MM.1S (cell line): ENCODE results near the gene SEMG1.

Experiments
- DNase-seq: peaks from one replicate; pipeline ENCODE4 v3.0.0-alpha.2; 2015
- H2AFZ ChIP-seq: fragments of 300-600 bp; sonication (generic); 2 replicates; pipeline ENCODE4 v1.6.0; 2016; ENCODE audit warnings: antibody characterized with exemption, low read length
- H3F3A ChIP-seq: fragments of 300-600 bp; sonication (generic); 2 replicates; pipeline ENCODE4 v1.6.1; 2016; ENCODE audit warnings: mild to moderate bottlenecking, antibody characterized with exemption, low read length, moderate library complexity, mixed read lengths; ENCODE audit not compliant: insufficient read depth
- H3K27ac ChIP-seq: fragments of 300-600 bp; sonication (generic); 2 replicates; pipeline ENCODE4 v1.5.1; 2016; ENCODE audit warnings: mild to moderate bottlenecking, low read length
- H3K27me3 ChIP-seq: fragments of 300-600 bp; sonication (generic); replicated peaks from 2 replicates; pipeline ENCODE4 v1.6.0; 2016; ENCODE audit warnings: low read length; ENCODE audit not compliant: insufficient read depth
- H3K36me3 ChIP-seq: fragments of 300-600 bp; sonication (generic); replicated peaks from 2 replicates; pipeline ENCODE4 v1.6.1; 2016; ENCODE audit warnings: mild to moderate bottlenecking, low read length, mixed read lengths; ENCODE audit not compliant: insufficient read depth
- H3K4me1 ChIP-seq: fragments of 300-600 bp; sonication (generic); 2 replicates; pipeline ENCODE4 v1.6.1; 2016; ENCODE audit warnings: low read length, mixed read lengths
- H3K4me2 ChIP-seq: fragments of 300-600 bp; sonication (generic); 2 replicates; pipeline ENCODE4 v1.6.0; 2016; ENCODE audit warnings: low read depth, low read length
- H3K4me3 ChIP-seq: fragments of 300-600 bp; sonication (generic); 2 replicates; pipeline ENCODE4 v1.5.1; 2016; ENCODE audit warnings: low read length, mixed read lengths
- H3K79me2 ChIP-seq: fragments of 300-600 bp; sonication (generic); 2 replicates; pipeline ENCODE4 v1.6.1; 2016; ENCODE audit warnings: mixed run types, low read length, mixed read lengths
- H3K9ac ChIP-seq: fragments of 300-600 bp; sonication (generic); 2 replicates; pipeline ENCODE4 v1.6.1; 2016; ENCODE audit warnings: low read length, mixed read lengths
- H3K9me2 ChIP-seq: fragments of 300-600 bp; sonication (generic); replicated peaks from 2 replicates; pipeline ENCODE4 v1.6.1; 2016; ENCODE audit warnings: mild to moderate bottlenecking, low read length, mixed read lengths; ENCODE audit not compliant: insufficient read depth
- H3K9me3 ChIP-seq: fragments of 300-600 bp; sonication (generic); replicated peaks from 2 replicates; pipeline ENCODE4 v1.6.1; 2016; ENCODE audit warnings: mild to moderate bottlenecking, low read length, mixed read lengths; ENCODE audit not compliant: insufficient read depth
- H4K20me1 ChIP-seq: fragments of 300-600 bp; sonication (generic); 2 replicates; pipeline ENCODE4 v1.6.1; 2016; ENCODE audit warnings: mild to moderate bottlenecking, low read length, moderate library complexity, mixed read lengths; ENCODE audit not compliant: insufficient read depth
- EZH2 ChIP-seq: fragments of 300-600 bp; sonication (generic); optimal IDR thresholded peaks from 2 replicates; pipeline ENCODE3; 2017; ENCODE audit warnings: low read depth, mild to moderate bottlenecking, antibody characterized with exemption, low read length, mixed read lengths
- EZH2phosphoT487 ChIP-seq: fragments of 300-600 bp; sonication (generic); IDR thresholded peaks from 2 replicates; pipeline ENCODE4 v1.6.1; 2018; ENCODE audit warnings: antibody characterized with exemption, low read length
- TF ChIP-seq, protein P1 (sequence below): fragments of 300-600 bp; sonication (generic); IDR thresholded peaks from 2 replicates; pipeline ENCODE4 v1.5.1; 2016; ENCODE audit warnings: antibody characterized with exemption, low read length, mixed read lengths

The SEMG1 gene

GRCh38 chr20:45189861-45190260 lies 17.0 kb upstream of the SEMG1 start:
- H3K4me1 ChIP-seq: no peaks in the 10 kb centered on the region
- no peaks in the 10 kb centered on the region for H4K20me1 ChIP-seq
- TF ChIP-seq, protein P1, sequence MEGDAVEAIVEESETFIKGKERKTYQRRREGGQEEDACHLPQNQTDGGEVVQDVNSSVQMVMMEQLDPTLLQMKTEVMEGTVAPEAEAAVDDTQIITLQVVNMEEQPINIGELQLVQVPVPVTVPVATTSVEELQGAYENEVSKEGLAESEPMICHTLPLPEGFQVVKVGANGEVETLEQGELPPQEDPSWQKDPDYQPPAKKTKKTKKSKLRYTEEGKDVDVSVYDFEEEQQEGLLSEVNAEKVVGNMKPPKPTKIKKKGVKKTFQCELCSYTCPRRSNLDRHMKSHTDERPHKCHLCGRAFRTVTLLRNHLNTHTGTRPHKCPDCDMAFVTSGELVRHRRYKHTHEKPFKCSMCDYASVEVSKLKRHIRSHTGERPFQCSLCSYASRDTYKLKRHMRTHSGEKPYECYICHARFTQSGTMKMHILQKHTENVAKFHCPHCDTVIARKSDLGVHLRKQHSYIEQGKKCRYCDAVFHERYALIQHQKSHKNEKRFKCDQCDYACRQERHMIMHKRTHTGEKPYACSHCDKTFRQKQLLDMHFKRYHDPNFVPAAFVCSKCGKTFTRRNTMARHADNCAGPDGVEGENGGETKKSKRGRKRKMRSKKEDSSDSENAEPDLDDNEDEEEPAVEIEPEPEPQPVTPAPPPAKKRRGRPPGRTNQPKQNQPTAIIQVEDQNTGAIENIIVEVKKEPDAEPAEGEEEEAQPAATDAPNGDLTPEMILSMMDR: no peak
- TF ChIP-seq EZH2phosphoT487 (no peak), EZH2 (no peak)
- H3K27me3 ChIP-seq: no peaks in the 10 kb centered on the region
- H3K9me3 ChIP-seq: no peaks in the 10 kb centered on the region
- H3K4me3 ChIP-seq: no peak overlapping the region
- H3K9ac ChIP-seq: no peak overlapping the region
- no peaks in the 10 kb centered on the region for H3F3A ChIP-seq
- H3K9me2 ChIP-seq: no peaks in the 10 kb centered on the region
- H3K36me3 ChIP-seq: no peaks in the 10 kb centered on the region
- no peak overlapping the region for H3K27ac ChIP-seq
- no peak for DNase-seq
- no peaks in the 10 kb centered on the region for H3K79me2 ChIP-seq
- H2AFZ ChIP-seq: no peak overlapping the region
- no peak overlapping the region for H3K4me2 ChIP-seq

- TF ChIP-seq EZH2phosphoT487: no peak
- TF ChIP-seq, protein P1: no peak
- no peak for TF ChIP-seq EZH2
- Histone ChIP-seq H3K4me3 (no peak overlapping the region), H4K20me1 (no peaks in the 10 kb centered on the region), H3K36me3 (no peaks in the 10 kb centered on the region), H3K79me2 (no peaks in the 10 kb centered on the region), H3K9me3 (no peaks in the 10 kb centered on the region), H3K4me1 (no peaks in the 10 kb centered on the region), H3K9me2 (no peaks in the 10 kb centered on the region), H3K27ac (no peak overlapping the region), H3F3A (no peaks in the 10 kb centered on the region), H2AFZ (no peak overlapping the region), H3K27me3 (no peaks in the 10 kb centered on the region), H3K9ac (no peak overlapping the region), H3K4me2 (no peak overlapping the region)
- DNase-seq: no peak
Measured at GRCh38 chr20:45191926-45192325, 14.9 kb upstream of the SEMG1 start.

DNA sequence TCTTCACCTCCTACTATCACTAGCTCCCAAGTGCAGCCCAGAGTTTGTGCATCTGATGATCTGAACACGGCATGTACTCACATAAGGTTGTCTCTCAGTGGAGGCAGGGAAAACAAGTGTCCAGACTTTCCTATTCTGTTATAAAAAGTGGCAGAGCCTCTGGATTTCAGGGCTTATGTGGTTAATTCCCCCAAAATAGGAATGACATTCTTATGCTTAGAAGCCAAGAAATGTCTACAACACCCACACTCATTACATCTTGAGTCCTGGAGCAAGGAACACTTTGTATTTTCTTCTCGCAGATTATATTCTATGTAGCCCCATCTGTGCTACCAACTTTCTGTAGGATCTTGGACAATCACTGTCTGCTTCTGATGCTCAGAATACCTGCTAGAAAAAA lies 13.5 kb upstream of the SEMG1 start:
- no peaks in the 10 kb centered on the region for H3K9me3 ChIP-seq

More for the DNA sequence above, 13.5 kb upstream of the SEMG1 start:
- H3K27ac ChIP-seq: no peak overlapping the region
- no peaks in the 10 kb centered on the region for H3K27me3 ChIP-seq
- DNase-seq: no peak
- H3K36me3 ChIP-seq: no peaks in the 10 kb centered on the region
- no peak overlapping the region for H2AFZ ChIP-seq
- no peak overlapping the region for H3K4me3 ChIP-seq
- TF ChIP-seq, protein P1: no peak
- TF ChIP-seq EZH2: no peak
- no peaks in the 10 kb centered on the region for H3K9me2 ChIP-seq
- H3K9ac ChIP-seq: no peak overlapping the region
- no peaks in the 10 kb centered on the region for H4K20me1 ChIP-seq
- H3K79me2 ChIP-seq: no peaks in the 10 kb centered on the region
- H3K4me2 ChIP-seq: no peak overlapping the region
- H3K4me1 ChIP-seq: no peaks in the 10 kb centered on the region
- H3F3A ChIP-seq: no peaks in the 10 kb centered on the region
